DOHH2 (cell line): ENCODE data around the gene CABLES1.

Experiments
- H3F3A ChIP-seq: fragments of 200-600 bp; sonication (generic), shearing (Covaris generic); 2 replicates; pipeline ENCODE4 v1.6.0; 2016; ENCODE audit warnings: antibody characterized with exemption, mild to moderate bottlenecking; ENCODE audit not compliant: control insufficient read depth, insufficient read depth
- H3K27ac ChIP-seq: fragments of 200-600 bp; sonication (generic); 2 replicates; pipeline ENCODE4 v1.5.1; 2014; ENCODE audit warnings: low read depth, mild to moderate bottlenecking, low read length, moderate library complexity
- H3K27me3 ChIP-seq: fragments of 200-600 bp; sonication (generic); 2 replicates; pipeline ENCODE4 v1.6.1; 2014; ENCODE audit warnings: mild to moderate bottlenecking, low read length, mixed read lengths; ENCODE audit not compliant: control insufficient read depth
- H3K36me3 ChIP-seq: fragments of 200-600 bp; sonication (generic); 2 replicates; pipeline ENCODE4 v1.6.1; 2014; ENCODE audit warnings: mild to moderate bottlenecking, low read length, moderate library complexity, mixed read lengths; ENCODE audit not compliant: control insufficient read depth
- H3K4me1 ChIP-seq: fragments of 200-600 bp; sonication (generic); 2 replicates; pipeline ENCODE4 v1.6.1; 2014; ENCODE audit warnings: mild to moderate bottlenecking, low read length, mixed read lengths; ENCODE audit not compliant: control insufficient read depth
- H3K4me2 ChIP-seq: fragments of 200-600 bp; sonication (generic); 2 replicates; pipeline ENCODE4 v1.6.0; 2014; ENCODE audit warnings: mild to moderate bottlenecking, low read length, moderate library complexity
- H3K4me3 ChIP-seq: fragments of 200-600 bp; sonication (generic); 2 replicates; pipeline ENCODE4 v1.5.1; 2014; ENCODE audit warnings: mild to moderate bottlenecking, low read length, mixed read lengths
- H3K79me2 ChIP-seq: fragments of 200-600 bp; sonication (generic); 2 replicates; pipeline ENCODE4 v1.6.1; 2014; ENCODE audit warnings: mild to moderate bottlenecking, low read length, mixed read lengths; ENCODE audit not compliant: control insufficient read depth
- H3K9me2 ChIP-seq: fragments of 200-600 bp; sonication (generic); replicated peaks from 2 replicates; pipeline ENCODE4 v1.6.1; 2014; ENCODE audit warnings: mild to moderate bottlenecking, low read length, mixed read lengths; ENCODE audit not compliant: control insufficient read depth
- H3K9me3 ChIP-seq: fragments of 200-600 bp; sonication (generic); 2 replicates; pipeline ENCODE4 v1.6.1; 2014; ENCODE audit warnings: antibody characterized with exemption, low read length, mixed read lengths; ENCODE audit not compliant: control insufficient read depth, insufficient read depth
- H4K20me1 ChIP-seq: fragments of 200-600 bp; sonication (generic); 2 replicates; pipeline ENCODE4 v1.6.0; 2014; ENCODE audit warnings: low read depth, mild to moderate bottlenecking, antibody characterized with exemption, low read length, moderate library complexity; ENCODE audit not compliant: control insufficient read depth, insufficient read depth
- CTCF ChIP-seq: fragments of 200-600 bp; sonication (generic); IDR thresholded peaks from one replicate; pipeline ENCODE4 v1.5.1; 2014; ENCODE audit warnings: antibody characterized with exemption, mild to moderate bottlenecking, low read depth, low read length; ENCODE audit not compliant: poor library complexity, severe bottlenecking
- EZH2phosphoT487 ChIP-seq: fragments of 200-600 bp; sonication (generic); IDR thresholded peaks from 2 replicates; pipeline ENCODE4 v1.6.1; 2017; ENCODE audit warnings: borderline replicate concordance, mild to moderate bottlenecking, antibody characterized with exemption, low read length, moderate library complexity, mixed read lengths

Gene CABLES1

GRCh38 chr18:23200756-23201155 lies 65.5 kb downstream of the CABLES1 start:
- H3K4me3 ChIP-seq: no peak overlapping the region
- H3K36me3 ChIP-seq: no peaks in the 10 kb centered on the region
- TF ChIP-seq CTCF (no peak), EZH2phosphoT487 (no peak)

GRCh38 chr18:23201741-23202140 lies 66.5 kb downstream of the CABLES1 start:
- no peaks in the 10 kb centered on the region for H3K27me3 ChIP-seq
- no peaks in the 10 kb centered on the region for H3K9me2 ChIP-seq
- H3K9me3 ChIP-seq: no peaks in the 10 kb centered on the region
- H3K4me3 ChIP-seq: no peak overlapping the region
- H3K27ac ChIP-seq: no peak overlapping the region
- no peak for TF ChIP-seq CTCF
- TF ChIP-seq EZH2phosphoT487: no peak
- H3K4me2 ChIP-seq: no peak overlapping the region
- no peaks in the 10 kb centered on the region for H3K79me2 ChIP-seq
- no peaks in the 10 kb centered on the region for H4K20me1 ChIP-seq
- no peaks in the 10 kb centered on the region for H3F3A ChIP-seq
- no peaks in the 10 kb centered on the region for H3K36me3 ChIP-seq
- H3K4me1 ChIP-seq: peaks cover 22% of the 10 kb centered on the region

More at GRCh38 chr18:23200756-23201155, 65.5 kb downstream of the CABLES1 start:
- peaks cover 22% of the 10 kb centered on the region for H3K4me1 ChIP-seq
- H3K79me2 ChIP-seq: no peaks in the 10 kb centered on the region
- no peaks in the 10 kb centered on the region for H3K27me3 ChIP-seq
- H3K27ac ChIP-seq: no peak overlapping the region
- no peaks in the 10 kb centered on the region for H4K20me1 ChIP-seq
- H3K4me2 ChIP-seq: no peak overlapping the region
- H3K9me3 ChIP-seq: no peaks in the 10 kb centered on the region
- H3F3A ChIP-seq: no peaks in the 10 kb centered on the region
- no peaks in the 10 kb centered on the region for H3K9me2 ChIP-seq

GRCh38 chr18:23203891-23204432 lies 68.7 kb downstream of the CABLES1 start:
- no peaks in the 10 kb centered on the region for H3F3A ChIP-seq
- no peak overlapping the region for H3K4me3 ChIP-seq
- no peaks in the 10 kb centered on the region for H4K20me1 ChIP-seq
- H3K9me2 ChIP-seq: no peaks in the 10 kb centered on the region
- no peaks in the 10 kb centered on the region for H3K9me3 ChIP-seq
- peaks cover 25% of the 10 kb centered on the region for H3K4me1 ChIP-seq
- H3K4me2 ChIP-seq: no peak overlapping the region
- no peaks in the 10 kb centered on the region for H3K79me2 ChIP-seq
- H3K36me3 ChIP-seq: no peaks in the 10 kb centered on the region
- no peak overlapping the region for H3K27ac ChIP-seq
- H3K27me3 ChIP-seq: no peaks in the 10 kb centered on the region
- TF ChIP-seq CTCF (no peak), EZH2phosphoT487 (no peak)
